HepG2 (cell line): Measurements from ENCODE around the gene GFAP. TPM values are rescaled to one million over a fixed set of nuclear protein-coding genes. Genes with fewer than 3 reads are reported as not detected.

Experiments used
- GLI4 ChIP-seq: sonication (generic); formaldehyde crosslinking; IDR thresholded peaks from 2 replicates; pipeline ENCODE4 v1.5.1; 2020; ENCODE audit warnings: missing genetic modification reagents, mild to moderate bottlenecking, moderate library complexity, borderline replicate concordance
- HDAC2 ChIP-seq: sonication (generic); formaldehyde crosslinking; IDR thresholded peaks from 2 replicates; pipeline ENCODE4 v1.4.0; 2020; ENCODE audit warnings: missing genetic modification reagents
- KLF16 ChIP-seq, 2 experiments: sonication (generic) in 1 of 2; formaldehyde crosslinking in 1 of 2; IDR thresholded peaks; 2 replicates each; pipeline versions ENCODE4 v1.6.1 to v1.8.0; 2016 to 2023; ENCODE audit warnings: missing genetic modification reagents in 2 of 2, missing compliant biosample characterization in 1 of 2
- MBD4 ChIP-seq: IDR thresholded peaks from 2 replicates; pipeline ENCODE4 v1.6.1; 2012; ENCODE audit warnings: low read length, inconsistent platforms, borderline replicate concordance
- MEIS1 ChIP-seq: sonication (generic); formaldehyde crosslinking; IDR thresholded peaks from 2 replicates; pipeline ENCODE4 v1.9.0; 2021; ENCODE audit warnings: mild to moderate bottlenecking, missing genetic modification reagents, moderate library complexity, borderline replicate concordance
- PHF20 ChIP-seq: sonication (generic); formaldehyde crosslinking; IDR thresholded peaks from 2 replicates; pipeline ENCODE4 v1.5.0; 2020; ENCODE audit warnings: mild to moderate bottlenecking, missing genetic modification reagents
- RBAK ChIP-seq: sonication (generic); formaldehyde crosslinking; IDR thresholded peaks from 2 replicates; pipeline ENCODE4 v1.5.1; 2020; ENCODE audit warnings: mild to moderate bottlenecking, missing genetic modification reagents
- TBX2 ChIP-seq: sonication (generic); formaldehyde crosslinking; IDR thresholded peaks from 2 replicates; pipeline ENCODE4 v1.5.0; 2020; ENCODE audit warnings: missing genetic modification reagents, mild to moderate bottlenecking, borderline replicate concordance
- ZC3H13 ChIP-seq: sonication (generic); formaldehyde crosslinking; IDR thresholded peaks from 2 replicates; pipeline ENCODE4 v1.8.1; 2023; ENCODE audit warnings: mild to moderate bottlenecking, missing genetic modification reagents, moderate library complexity
- ZNF143 ChIP-seq: sonication (generic); formaldehyde crosslinking; IDR thresholded peaks from 2 replicates; pipeline ENCODE4 v1.4.0; 2020; ENCODE audit warnings: missing genetic modification reagents
- ZNF160 ChIP-seq: sonication (generic); formaldehyde crosslinking; IDR thresholded peaks from 2 replicates; pipeline ENCODE4 v1.8.0; 2022; ENCODE audit warnings: mild to moderate bottlenecking, inconsistent platforms, missing genetic modification reagents
- ZNF331 ChIP-seq: sonication (generic); formaldehyde crosslinking; IDR thresholded peaks from 2 replicates; pipeline ENCODE4 v1.4.0; 2020; ENCODE audit warnings: missing genetic modification reagents
- ZNF552 ChIP-seq: sonication (generic); formaldehyde crosslinking; IDR thresholded peaks from 2 replicates; pipeline ENCODE4 v1.9.0; 2022; ENCODE audit warnings: missing genetic modification reagents, mild to moderate bottlenecking, borderline replicate concordance
- ZNF7 ChIP-seq: IDR thresholded peaks from 2 replicates; pipeline ENCODE4 v1.6.1; 2016; ENCODE audit warnings: missing biosample characterization, missing genetic modification reagents
- ZNF772 ChIP-seq: sonication (generic); formaldehyde crosslinking; IDR thresholded peaks from 2 replicates; pipeline ENCODE4 v1.5.0; 2020; ENCODE audit warnings: mild to moderate bottlenecking, missing genetic modification reagents
- polyA plus RNA-seq, 8 experiments: library from polyadenylated mRNA; depleted of rRNA in 3 of 8; stranded (reverse) in 7 of 8; unstranded in 1 of 8; fragments of >200 nt; fragmentation: Illumina TruSeq in 4 of 8; extraction: Trizol in 4 of 8; gene quantifications; 2 replicates each; pipeline versions ENCODE4 v1.2.1 to v1.2.3, GENCODE V29; 2011 to 2016; ENCODE audit warnings: low read depth in 4 of 8, missing spikeins in 1 of 8, mixed read lengths in 1 of 8; ENCODE audit not compliant: insufficient read depth in 1 of 8
- total RNA-seq, 5 experiments: library from RNA; depleted of rRNA; stranded (reverse); fragments of >200 nt; fragmentation: Illumina TruSeq; extraction: Trizol; gene quantifications; 2 replicates each; pipeline ENCODE4 v1.2.3, GENCODE V29; 2016; ENCODE audit warnings: low read depth in 1 of 5
- TF ChIP-seq, protein P1 (sequence below): sonication (generic); formaldehyde crosslinking; IDR thresholded peaks from 2 replicates; pipeline ENCODE4 v1.5.0; 2020; ENCODE audit warnings: mild to moderate bottlenecking, missing genetic modification reagents
- TF ChIP-seq, protein P2 (sequence below): sonication (generic); formaldehyde crosslinking; IDR thresholded peaks from 2 replicates; pipeline ENCODE4 v1.4.0; 2020; ENCODE audit warnings: mild to moderate bottlenecking, missing genetic modification reagents
- TF ChIP-seq, protein P3 (sequence below): sonication (generic); formaldehyde crosslinking; IDR thresholded peaks from 2 replicates; pipeline ENCODE4 v1.4.0; 2020; ENCODE audit warnings: mild to moderate bottlenecking, low read depth, missing genetic modification reagents
- TF ChIP-seq, protein P4 (sequence below): sonication (generic); formaldehyde crosslinking; IDR thresholded peaks from 2 replicates; pipeline ENCODE4 v1.8.1; 2023; ENCODE audit warnings: mild to moderate bottlenecking, inconsistent platforms, moderate library complexity, missing genetic modification reagents, borderline replicate concordance
- TF ChIP-seq, protein P5 (sequence below): sonication (generic); formaldehyde crosslinking; IDR thresholded peaks from 2 replicates; pipeline ENCODE4 v1.4.0; 2020; ENCODE audit warnings: missing genetic modification reagents
- TF ChIP-seq, protein P6 (sequence below): sonication (generic); formaldehyde crosslinking; IDR thresholded peaks from 2 replicates; pipeline ENCODE4 v1.5.0; 2020; ENCODE audit warnings: missing genetic modification reagents

GFAP gene
- total and polyA plus RNA-seq, 2 of the 13 experiments (the other 11 are each of a cell fraction or from before 2014, with no cell fraction given) = 0.11 to 0.29 TPM

DNA sequence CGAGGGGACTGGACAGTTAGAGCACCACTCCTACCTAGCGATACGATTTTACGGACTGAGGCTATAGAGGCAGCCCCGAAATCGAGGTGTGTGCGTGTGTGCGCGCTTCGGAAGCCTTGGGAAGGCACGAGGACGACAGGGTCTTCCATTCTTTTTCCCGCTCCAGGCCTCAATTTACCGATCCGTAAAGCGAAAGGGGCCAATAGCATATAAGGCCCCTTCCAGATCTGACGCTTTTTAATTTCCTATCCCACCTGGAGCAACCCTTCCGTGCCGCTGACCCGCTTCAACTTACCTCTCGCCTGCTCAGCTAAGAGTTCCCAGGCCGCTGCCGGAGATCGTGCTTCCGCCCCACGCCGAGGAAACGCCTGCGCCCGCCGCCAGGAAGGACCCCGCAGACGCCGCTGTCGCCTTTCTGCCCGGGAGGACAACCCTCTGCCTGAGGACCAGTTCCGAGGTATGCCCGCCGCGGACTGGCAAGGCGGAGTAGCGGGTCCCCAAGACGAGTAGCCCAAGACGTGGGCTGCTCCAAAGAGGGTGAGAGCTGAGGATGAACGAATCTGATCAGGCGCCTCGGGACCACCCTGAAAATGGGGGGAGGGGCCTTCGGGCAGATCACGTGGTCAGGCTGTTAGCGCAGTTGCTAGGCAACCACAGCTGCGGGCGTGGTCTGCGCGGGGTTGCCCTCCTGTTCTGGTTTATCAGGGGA lies 16.1 kb downstream of the GFAP start, which contains the start of gene EFTUD2 (continued):
- TF ChIP-seq, protein P1, sequence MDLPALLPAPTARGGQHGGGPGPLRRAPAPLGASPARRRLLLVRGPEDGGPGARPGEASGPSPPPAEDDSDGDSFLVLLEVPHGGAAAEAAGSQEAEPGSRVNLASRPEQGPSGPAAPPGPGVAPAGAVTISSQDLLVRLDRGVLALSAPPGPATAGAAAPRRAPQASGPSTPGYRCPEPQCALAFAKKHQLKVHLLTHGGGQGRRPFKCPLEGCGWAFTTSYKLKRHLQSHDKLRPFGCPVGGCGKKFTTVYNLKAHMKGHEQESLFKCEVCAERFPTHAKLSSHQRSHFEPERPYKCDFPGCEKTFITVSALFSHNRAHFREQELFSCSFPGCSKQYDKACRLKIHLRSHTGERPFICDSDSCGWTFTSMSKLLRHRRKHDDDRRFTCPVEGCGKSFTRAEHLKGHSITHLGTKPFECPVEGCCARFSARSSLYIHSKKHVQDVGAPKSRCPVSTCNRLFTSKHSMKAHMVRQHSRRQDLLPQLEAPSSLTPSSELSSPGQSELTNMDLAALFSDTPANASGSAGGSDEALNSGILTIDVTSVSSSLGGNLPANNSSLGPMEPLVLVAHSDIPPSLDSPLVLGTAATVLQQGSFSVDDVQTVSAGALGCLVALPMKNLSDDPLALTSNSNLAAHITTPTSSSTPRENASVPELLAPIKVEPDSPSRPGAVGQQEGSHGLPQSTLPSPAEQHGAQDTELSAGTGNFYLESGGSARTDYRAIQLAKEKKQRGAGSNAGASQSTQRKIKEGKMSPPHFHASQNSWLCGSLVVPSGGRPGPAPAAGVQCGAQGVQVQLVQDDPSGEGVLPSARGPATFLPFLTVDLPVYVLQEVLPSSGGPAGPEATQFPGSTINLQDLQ (CRISPR knock-in tag) = 0 out of 2 replicates have a peak, but pooled peaks have one; percentile 86
- TF ChIP-seq ZNF331 (peak; percentile 87), PHF20 (CRISPR knock-in tag) (peak; percentile 100), ZNF772 (peak; percentile 97), ZC3H13 (CRISPR knock-in tag) (peak; percentile 97), MBD4 (no peak), RBAK (no peak), TBX2 (CRISPR knock-in tag) (peak; percentile 92), ZNF7 (CRISPR knock-in tag) (no peak; the same call in 1 of the 2 replicates), ZNF552 (CRISPR knock-in tag) (peak; percentile 93; the same call in 1 of the 2 replicates), ZNF160 (CRISPR knock-in tag) (0 out of 2 replicates have a peak, but pooled peaks have one; percentile 60), HDAC2 (peak; percentile 92), ZNF143 (CRISPR knock-in tag) (peak; percentile 77), MEIS1 (CRISPR knock-in tag) (peak; percentile 98), GLI4 (CRISPR knock-in tag) (peak; percentile 93; the same call in 1 of the 2 replicates), KLF16 (CRISPR knock-in tag; IDR thresholded peaks at IDR 0.05) (peak in 1 of 2 experiments; percentile 97; a peak in 2 of 4 replicates)
- TF ChIP-seq, protein P2, sequence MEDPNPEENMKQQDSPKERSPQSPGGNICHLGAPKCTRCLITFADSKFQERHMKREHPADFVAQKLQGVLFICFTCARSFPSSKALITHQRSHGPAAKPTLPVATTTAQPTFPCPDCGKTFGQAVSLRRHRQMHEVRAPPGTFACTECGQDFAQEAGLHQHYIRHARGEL (CRISPR knock-in tag) = no peak
- TF ChIP-seq, protein P3, sequence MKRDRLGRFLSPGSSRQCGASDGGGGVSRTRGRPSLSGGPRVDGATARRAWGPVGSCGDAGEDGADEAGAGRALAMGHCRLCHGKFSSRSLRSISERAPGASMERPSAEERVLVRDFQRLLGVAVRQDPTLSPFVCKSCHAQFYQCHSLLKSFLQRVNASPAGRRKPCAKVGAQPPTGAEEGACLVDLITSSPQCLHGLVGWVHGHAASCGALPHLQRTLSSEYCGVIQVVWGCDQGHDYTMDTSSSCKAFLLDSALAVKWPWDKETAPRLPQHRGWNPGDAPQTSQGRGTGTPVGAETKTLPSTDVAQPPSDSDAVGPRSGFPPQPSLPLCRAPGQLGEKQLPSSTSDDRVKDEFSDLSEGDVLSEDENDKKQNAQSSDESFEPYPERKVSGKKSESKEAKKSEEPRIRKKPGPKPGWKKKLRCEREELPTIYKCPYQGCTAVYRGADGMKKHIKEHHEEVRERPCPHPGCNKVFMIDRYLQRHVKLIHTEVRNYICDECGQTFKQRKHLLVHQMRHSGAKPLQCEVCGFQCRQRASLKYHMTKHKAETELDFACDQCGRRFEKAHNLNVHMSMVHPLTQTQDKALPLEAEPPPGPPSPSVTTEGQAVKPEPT (CRISPR knock-in tag) = peak; percentile 92; the same call in 1 of the 2 replicates
- TF ChIP-seq, protein P4, sequence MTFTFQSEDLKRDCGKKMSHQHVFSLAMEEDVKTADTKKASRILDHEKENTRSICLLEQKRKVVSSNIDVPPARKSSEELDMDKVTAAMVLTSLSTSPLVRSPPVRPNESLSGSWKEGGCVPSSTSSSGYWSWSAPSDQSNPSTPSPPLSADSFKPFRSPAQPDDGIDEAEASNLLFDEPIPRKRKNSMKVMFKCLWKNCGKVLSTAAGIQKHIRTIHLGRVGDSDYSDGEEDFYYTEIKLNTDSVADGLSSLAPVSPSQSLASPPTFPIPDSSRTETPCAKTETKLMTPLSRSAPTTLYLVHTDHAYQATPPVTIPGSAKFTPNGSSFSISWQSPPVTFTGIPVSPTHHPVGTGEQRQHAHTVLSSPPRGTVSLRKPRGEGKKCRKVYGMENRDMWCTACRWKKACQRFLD = peak; percentile 80; the same call in 1 of the 2 replicates
- TF ChIP-seq, protein P5, sequence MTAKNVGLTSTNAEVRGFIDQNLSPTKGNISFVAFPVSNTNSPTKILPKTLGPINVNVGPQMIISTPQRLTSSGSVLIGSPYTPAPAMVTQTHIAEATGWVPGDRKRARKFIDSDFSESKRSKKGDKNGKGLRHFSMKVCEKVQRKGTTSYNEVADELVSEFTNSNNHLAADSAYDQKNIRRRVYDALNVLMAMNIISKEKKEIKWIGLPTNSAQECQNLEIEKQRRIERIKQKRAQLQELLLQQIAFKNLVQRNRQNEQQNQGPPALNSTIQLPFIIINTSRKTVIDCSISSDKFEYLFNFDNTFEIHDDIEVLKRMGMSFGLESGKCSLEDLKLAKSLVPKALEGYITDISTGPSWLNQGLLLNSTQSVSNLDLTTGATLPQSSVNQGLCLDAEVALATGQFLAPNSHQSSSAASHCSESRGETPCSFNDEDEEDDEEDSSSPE (CRISPR knock-in tag) = peak; percentile 76
- TF ChIP-seq, protein P6, sequence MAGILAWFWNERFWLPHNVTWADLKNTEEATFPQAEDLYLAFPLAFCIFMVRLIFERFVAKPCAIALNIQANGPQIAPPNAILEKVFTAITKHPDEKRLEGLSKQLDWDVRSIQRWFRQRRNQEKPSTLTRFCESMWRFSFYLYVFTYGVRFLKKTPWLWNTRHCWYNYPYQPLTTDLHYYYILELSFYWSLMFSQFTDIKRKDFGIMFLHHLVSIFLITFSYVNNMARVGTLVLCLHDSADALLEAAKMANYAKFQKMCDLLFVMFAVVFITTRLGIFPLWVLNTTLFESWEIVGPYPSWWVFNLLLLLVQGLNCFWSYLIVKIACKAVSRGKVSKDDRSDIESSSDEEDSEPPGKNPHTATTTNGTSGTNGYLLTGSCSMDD = no peak
